GM23338 (cell line): ENCODE measurements around the gene RFX3. TPM values are rescaled to one million over a fixed set of nuclear protein-coding genes. Genes with fewer than 3 reads are reported as not detected.

Experiments used
- ATAC-seq: fragments of 200-7000 bp; cut with Tn5 transposase; 3 replicates; pipeline ENCODE4 v1.9.1; 2020
- DNase-seq: peaks from one replicate; pipeline ENCODE4 v3.0.0-alpha.2; 2015; ENCODE audit warnings: low spot score
- H2AFZ ChIP-seq: fragments of 200-600 bp; sonication (generic); 2 replicates; pipeline ENCODE4 v1.8.0; 2016; ENCODE audit warnings: antibody characterized with exemption, mild to moderate bottlenecking, moderate library complexity
- H3F3A ChIP-seq: fragments of 200-600 bp; sonication (generic); replicated peaks from 2 replicates; pipeline ENCODE4 v1.8.0; 2017; ENCODE audit warnings: antibody characterized with exemption, mixed run types, low read depth
- H3K27ac ChIP-seq: fragments of 200-600 bp; sonication (generic); 2 replicates; pipeline ENCODE4 v1.6.1; 2016; ENCODE audit warnings: low read depth
- H3K27me3 ChIP-seq: fragments of 200-600 bp; sonication (generic); 2 replicates; pipeline ENCODE4 v1.8.0; 2016; ENCODE audit warnings: mild to moderate bottlenecking, mixed run types, moderate library complexity; ENCODE audit not compliant: insufficient read depth
- H3K36me3 ChIP-seq: fragments of 200-600 bp; sonication (generic); 2 replicates; pipeline ENCODE4 v1.8.0; 2016; ENCODE audit warnings: mild to moderate bottlenecking; ENCODE audit not compliant: insufficient read depth
- H3K4me1 ChIP-seq: fragments of 200-600 bp; sonication (generic); 2 replicates; pipeline ENCODE4 v1.8.0; 2016; ENCODE audit warnings: mild to moderate bottlenecking, moderate library complexity; ENCODE audit not compliant: insufficient read depth
- H3K4me2 ChIP-seq: fragments of 200-600 bp; sonication (generic); 2 replicates; pipeline ENCODE4 v1.7.1; 2017; ENCODE audit warnings: mixed run types
- H3K4me3 ChIP-seq: fragments of 200-600 bp; sonication (generic); 2 replicates; pipeline ENCODE4 v1.6.1; 2016; ENCODE audit warnings: mixed run types
- H3K79me2 ChIP-seq: fragments of 200-600 bp; sonication (generic); replicated peaks from 2 replicates; pipeline ENCODE4 v1.8.0; 2017; ENCODE audit warnings: mild to moderate bottlenecking; ENCODE audit not compliant: insufficient read depth
- H3K9me2 ChIP-seq: fragments of 200-600 bp; sonication (generic); 2 replicates; pipeline ENCODE4 v1.8.0; 2017; ENCODE audit not compliant: insufficient read depth
- H4K20me1 ChIP-seq: fragments of 200-600 bp; sonication (generic); replicated peaks from 2 replicates; pipeline ENCODE4 v1.8.0; 2017; ENCODE audit warnings: mild to moderate bottlenecking; ENCODE audit not compliant: insufficient read depth
- H3K27ac Mint-ChIP-seq: 2 replicates; pipeline ENCODE4 v1.8.0; 2020; ENCODE audit warnings: inconsistent platforms, mild to moderate bottlenecking, moderate library complexity, mixed read lengths
- H3K27me3 Mint-ChIP-seq: 3 replicates; pipeline ENCODE4 v1.8.0; 2022; ENCODE audit warnings: low read depth, mild to moderate bottlenecking, moderate library complexity, mixed read lengths, inconsistent platforms; ENCODE audit not compliant: insufficient read depth, poor library complexity
- H3K36me3 Mint-ChIP-seq: 3 replicates; pipeline ENCODE4 v1.8.0; 2021; ENCODE audit warnings: low read depth, mild to moderate bottlenecking, inconsistent platforms, moderate library complexity, mixed read lengths
- H3K4me1 Mint-ChIP-seq: 3 replicates; pipeline ENCODE4 v1.8.0; 2020; ENCODE audit warnings: mild to moderate bottlenecking, inconsistent platforms, mixed read lengths
- H3K4me3 Mint-ChIP-seq: 3 replicates; pipeline ENCODE4 v1.8.0; 2021; ENCODE audit warnings: moderate library complexity, mild to moderate bottlenecking, inconsistent platforms, mixed read lengths
- H3K9me3 Mint-ChIP-seq: 3 replicates; pipeline ENCODE4 v1.8.0; 2020; ENCODE audit warnings: moderate library complexity, mild to moderate bottlenecking, inconsistent platforms, mixed read lengths
- CREB1 ChIP-seq: fragments of 250-450 bp; sonication (Bioruptor Pico); IDR thresholded peaks from 2 replicates; pipeline ENCODE4 v1.5.0; 2020; ENCODE audit warnings: low read depth, mild to moderate bottlenecking, moderate library complexity
- CTCF ChIP-seq, 2 experiments: fragments of 200-600 bp in 1 of 2; sonication (generic) in 1 of 2; conservative IDR thresholded peaks; 2 replicates each; pipeline versions ENCODE4 v1.5.1 to v1.6.1; 2016 to 2017; ENCODE audit warnings: antibody characterized with exemption in 2 of 2, low read depth in 2 of 2, mild to moderate bottlenecking in 2 of 2, moderate library complexity in 1 of 2
- ETS1 ChIP-seq: IDR thresholded peaks from 2 replicates; pipeline ENCODE4 v1.6.1; 2016; ENCODE audit warnings: antibody characterized with exemption
- EZH2 ChIP-seq: fragments of 200-600 bp; sonication (generic); IDR thresholded peaks from one replicate; pipeline ENCODE4 v1.8.0; 2017; ENCODE audit warnings: antibody characterized with exemption, mild to moderate bottlenecking, low read depth; ENCODE audit not compliant: unreplicated experiment
- EZH2phosphoT487 ChIP-seq: fragments of 200-600 bp; sonication (generic); IDR thresholded peaks from one replicate; pipeline ENCODE4 v1.8.1; 2018; ENCODE audit warnings: antibody characterized with exemption; ENCODE audit not compliant: unreplicated experiment
- JUNB ChIP-seq: IDR thresholded peaks from one replicate; pipeline ENCODE4 v1.6.1; 2016; ENCODE audit warnings: antibody characterized with exemption; ENCODE audit not compliant: unreplicated experiment
- NANOG ChIP-seq: IDR thresholded peaks from 2 replicates; pipeline ENCODE4 v1.6.1; 2016; ENCODE audit warnings: antibody characterized with exemption, borderline replicate concordance
- POLR2AphosphoS5 ChIP-seq: IDR thresholded peaks from 2 replicates; pipeline ENCODE4 v1.6.1; 2016; ENCODE audit warnings: antibody characterized with exemption, low read depth
- REST ChIP-seq: IDR thresholded peaks from one replicate; pipeline ENCODE4 v1.6.1; 2018; ENCODE audit warnings: antibody characterized with exemption; ENCODE audit not compliant: unreplicated experiment
- STAT1 ChIP-seq: IDR thresholded peaks from one replicate; pipeline ENCODE4 v1.6.1; 2016; ENCODE audit warnings: antibody characterized with exemption; ENCODE audit not compliant: unreplicated experiment
- ZNF114 ChIP-seq: fragments of 250-450 bp; sonication (Bioruptor Pico); IDR thresholded peaks from 2 replicates; pipeline ENCODE4 v1.5.0; 2020; ENCODE audit warnings: mild to moderate bottlenecking, moderate library complexity
- ZNF331 ChIP-seq: fragments of 250-450 bp; sonication (Bioruptor Pico); IDR thresholded peaks from 2 replicates; pipeline ENCODE4 v1.5.0; 2020; ENCODE audit warnings: low read depth, mild to moderate bottlenecking, moderate library complexity
- ZNF462 ChIP-seq: fragments of 250-450 bp; sonication (Bioruptor Pico); IDR thresholded peaks from 2 replicates; pipeline ENCODE4 v1.5.0; 2020; ENCODE audit warnings: mild to moderate bottlenecking, moderate library complexity
- polyA plus RNA-seq: library from polyadenylated mRNA; unstranded; fragments of >200 nt; fragmentation: Nextera tagmentation; extraction: Ambion mirVana; gene quantifications from 2 replicates; pipeline ENCODE4 v1.2.1, GENCODE V29; 2016
- total RNA-seq: library from RNA; depleted of rRNA; stranded (reverse); fragments of >200 nt; shearing (Covaris generic); gene quantifications from 2 replicates; pipeline ENCODE4 v1.2.3, GENCODE V29; 2014

Gene RFX3
- total and polyA plus RNA-seq, 2 experiments from 2014 or later, result 9.8 to 22.1 TPM

GRCh38 chr9:3492214-3492613 lies 33.6 kb downstream of the RFX3 start (continued):
- TF ChIP-seq ZNF331 (no peak), POLR2AphosphoS5 (no peak), ZNF114 (no peak)

GRCh38 chr9:3491450-3491849 lies 34.4 kb downstream of the RFX3 start:
- Mint-ChIP-seq H3K27ac (no peak overlapping the region), H3K4me1 (no peaks in the 10 kb centered on the region), H3K27me3 (no peaks in the 10 kb centered on the region), H3K36me3 (no peaks in the 10 kb centered on the region), H3K4me3 (no peak overlapping the region), H3K9me3 (no peaks in the 10 kb centered on the region)
- Histone ChIP-seq H3K27ac (no peak overlapping the region), H3K4me2 (no peak overlapping the region), H3F3A (no peaks in the 10 kb centered on the region), H3K79me2 (peaks cover 20% of the 10 kb centered on the region), H3K27me3 (no peaks in the 10 kb centered on the region), H3K9me2 (no peaks in the 10 kb centered on the region), H4K20me1 (no peaks in the 10 kb centered on the region), H3K4me3 (no peak overlapping the region), H2AFZ (no peak overlapping the region), H3K36me3 (no peaks in the 10 kb centered on the region), H3K4me1 (no peaks in the 10 kb centered on the region)
- no peak for ATAC-seq
- no peak for DNase-seq
- TF ChIP-seq ZNF114 (no peak), STAT1 (no peak), EZH2phosphoT487 (no peak), ZNF462 (no peak), ETS1 (no peak), JUNB (no peak), NANOG (no peak), POLR2AphosphoS5 (no peak), EZH2 (no peak), CREB1 (CRISPR knock-in tag) (no peak), CTCF (conservative IDR thresholded peaks at IDR 0.05; ENCODE audit: low read depth in 2 of 2) (no peak), REST (no peak), ZNF331 (no peak)
